Endothelial cell (in vitro differentiated cells): ENCODE results near the gene SERGEF. TPM values are rescaled to one million over a fixed set of nuclear protein-coding genes. Genes with fewer than 3 reads are reported as not detected.

Experiments
- DNase-seq: peaks from one replicate; pipeline ENCODE4 v3.0.0; 2021; ENCODE audit warnings: low spot score
- H3K27ac Mint-ChIP-seq: one replicate; pipeline ENCODE4 v1.8.0; 2021; ENCODE audit warnings: mixed read lengths, inconsistent platforms; ENCODE audit not compliant: unreplicated experiment
- H3K27me3 Mint-ChIP-seq: one replicate; pipeline ENCODE4 v1.8.0; 2021; ENCODE audit warnings: mild to moderate bottlenecking, moderate library complexity, mixed read lengths, inconsistent platforms; ENCODE audit not compliant: unreplicated experiment
- H3K36me3 Mint-ChIP-seq: one replicate; pipeline ENCODE4 v1.8.0; 2021; ENCODE audit warnings: mild to moderate bottlenecking, low read depth, mixed read lengths, inconsistent platforms; ENCODE audit not compliant: unreplicated experiment
- H3K4me1 Mint-ChIP-seq: one replicate; pipeline ENCODE4 v1.8.0; 2021; ENCODE audit warnings: mild to moderate bottlenecking, mixed read lengths, inconsistent platforms; ENCODE audit not compliant: unreplicated experiment
- H3K4me3 Mint-ChIP-seq: one replicate; pipeline ENCODE4 v1.8.0; 2021; ENCODE audit warnings: mild to moderate bottlenecking, mixed read lengths, inconsistent platforms; ENCODE audit not compliant: unreplicated experiment
- H3K9me3 Mint-ChIP-seq: one replicate; pipeline ENCODE4 v1.8.0; 2021; ENCODE audit warnings: mixed read lengths, inconsistent platforms; ENCODE audit not compliant: unreplicated experiment
- total RNA-seq: library from RNA; stranded (reverse); fragmentation: NEBNext Ultra II Directional; extraction: Animal tissue kit (Norgen Biotek cat#: 25700); gene quantifications from one replicate; pipeline ENCODE4 v1.2.1, GENCODE V29; 2021; ENCODE audit not compliant: unreplicated experiment
- TF ChIP-seq, protein P1 (sequence below): fragments of 200-600 bp; sonication (generic); IDR thresholded peaks from one replicate; pipeline ENCODE4 v1.5.0; 2021; ENCODE audit warnings: antibody characterized with exemption; ENCODE audit not compliant: unreplicated experiment

Gene SERGEF
- total RNA-seq, 1 donor from 2014 or later = 19.1 TPM

GRCh38 chr11:17950644-17951043 is 62.2 kb downstream of the SERGEF start:
- H3K4me1 Mint-ChIP-seq = no peaks in the 10 kb centered on the region
- no peaks in the 10 kb centered on the region for H3K9me3 Mint-ChIP-seq
- H3K27ac Mint-ChIP-seq = no peak overlapping the region
- no peak overlapping the region for H3K4me3 Mint-ChIP-seq
- TF ChIP-seq, protein P1, sequence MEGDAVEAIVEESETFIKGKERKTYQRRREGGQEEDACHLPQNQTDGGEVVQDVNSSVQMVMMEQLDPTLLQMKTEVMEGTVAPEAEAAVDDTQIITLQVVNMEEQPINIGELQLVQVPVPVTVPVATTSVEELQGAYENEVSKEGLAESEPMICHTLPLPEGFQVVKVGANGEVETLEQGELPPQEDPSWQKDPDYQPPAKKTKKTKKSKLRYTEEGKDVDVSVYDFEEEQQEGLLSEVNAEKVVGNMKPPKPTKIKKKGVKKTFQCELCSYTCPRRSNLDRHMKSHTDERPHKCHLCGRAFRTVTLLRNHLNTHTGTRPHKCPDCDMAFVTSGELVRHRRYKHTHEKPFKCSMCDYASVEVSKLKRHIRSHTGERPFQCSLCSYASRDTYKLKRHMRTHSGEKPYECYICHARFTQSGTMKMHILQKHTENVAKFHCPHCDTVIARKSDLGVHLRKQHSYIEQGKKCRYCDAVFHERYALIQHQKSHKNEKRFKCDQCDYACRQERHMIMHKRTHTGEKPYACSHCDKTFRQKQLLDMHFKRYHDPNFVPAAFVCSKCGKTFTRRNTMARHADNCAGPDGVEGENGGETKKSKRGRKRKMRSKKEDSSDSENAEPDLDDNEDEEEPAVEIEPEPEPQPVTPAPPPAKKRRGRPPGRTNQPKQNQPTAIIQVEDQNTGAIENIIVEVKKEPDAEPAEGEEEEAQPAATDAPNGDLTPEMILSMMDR = no peak
- DNase-seq = no peak
- H3K36me3 Mint-ChIP-seq = no peaks in the 10 kb centered on the region
- H3K27me3 Mint-ChIP-seq = no peaks in the 10 kb centered on the region

- H3K27me3 Mint-ChIP-seq = peaks cover 2% of the 10 kb centered on the region
- no peaks in the 10 kb centered on the region for H3K9me3 Mint-ChIP-seq
- H3K36me3 Mint-ChIP-seq = peaks cover 4% of the 10 kb centered on the region
- DNase-seq = no peak
- H3K4me1 Mint-ChIP-seq = no peaks in the 10 kb centered on the region
- H3K4me3 Mint-ChIP-seq = no peak overlapping the region
- H3K27ac Mint-ChIP-seq = no peak overlapping the region
- TF ChIP-seq, protein P1 = no peak
Observed at GRCh38 chr11:17948296-17948695, 64.6 kb downstream of the SERGEF start.

DNA sequence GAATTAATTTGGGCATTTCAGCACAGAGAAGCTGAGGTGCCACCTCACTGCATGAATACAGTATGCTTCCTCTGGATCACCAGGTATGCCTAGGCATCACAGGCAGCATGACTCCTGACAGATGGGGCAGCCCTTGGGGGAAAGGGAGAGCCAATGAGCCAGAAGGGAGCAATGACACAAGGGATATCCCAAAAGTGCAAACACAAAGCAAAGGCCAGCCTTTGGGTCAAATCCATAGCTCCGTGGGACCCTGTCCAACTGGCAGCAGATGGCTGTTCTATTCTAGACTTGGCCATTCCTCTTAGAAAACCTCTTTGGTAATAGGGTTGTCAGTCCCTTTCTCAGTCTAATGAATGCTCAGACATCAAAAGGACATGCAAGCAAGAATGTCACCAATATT is 73.3 kb downstream of the SERGEF start:
- no peak overlapping the region for H3K27ac Mint-ChIP-seq
- no peaks in the 10 kb centered on the region for H3K9me3 Mint-ChIP-seq
- H3K4me3 Mint-ChIP-seq = no peak overlapping the region
- H3K4me1 Mint-ChIP-seq = no peaks in the 10 kb centered on the region
- peaks cover 2% of the 10 kb centered on the region for H3K27me3 Mint-ChIP-seq
- DNase-seq = no peak
- peaks cover 4% of the 10 kb centered on the region for H3K36me3 Mint-ChIP-seq
- TF ChIP-seq, protein P1 = no peak

DNA sequence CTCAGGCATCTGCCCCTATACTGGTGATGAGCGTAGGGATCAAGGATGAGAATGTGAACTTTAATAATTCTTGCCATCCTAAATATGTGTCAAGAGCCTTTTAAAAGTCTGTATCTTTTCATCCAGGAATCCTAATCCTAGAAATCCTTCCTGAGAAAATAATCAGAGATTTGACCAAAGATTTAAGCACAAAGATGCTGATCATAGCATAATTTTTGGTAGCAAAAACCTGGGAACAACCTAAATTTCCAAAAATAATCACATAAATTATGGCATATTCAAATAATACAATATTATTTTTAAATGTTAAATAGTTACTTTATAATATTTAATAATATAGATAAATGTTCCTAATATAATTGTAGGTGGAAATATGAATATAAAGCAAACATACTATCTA is 76.1 kb downstream of the SERGEF start:
- TF ChIP-seq, protein P1 = no peak
- DNase-seq = no peak
- Mint-ChIP-seq H3K27me3 (peaks cover 2% of the 10 kb centered on the region), H3K4me1 (no peaks in the 10 kb centered on the region), H3K9me3 (no peaks in the 10 kb centered on the region), H3K36me3 (peaks cover 6% of the 10 kb centered on the region), H3K27ac (no peak overlapping the region), H3K4me3 (no peak overlapping the region)

DNA sequence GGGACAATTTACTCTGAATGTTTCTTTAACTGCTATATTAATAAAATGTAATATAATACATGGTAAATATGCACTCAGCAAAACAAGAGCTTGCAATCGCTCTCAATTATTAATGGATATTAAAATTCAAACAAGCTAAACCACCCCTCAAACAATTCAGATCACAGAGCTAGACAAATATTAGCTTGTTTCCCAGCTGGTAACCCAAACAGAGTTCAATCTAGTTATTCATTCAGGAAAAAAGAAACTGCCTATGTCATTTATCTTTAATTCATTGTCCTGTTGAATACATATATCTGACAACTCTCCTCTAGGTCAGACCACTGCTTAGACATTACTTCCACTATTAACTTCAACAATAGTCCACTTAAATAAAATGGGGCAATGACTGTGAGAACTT is 78.7 kb downstream of the SERGEF start:
- DNase-seq = no peak
- no peak overlapping the region for H3K27ac Mint-ChIP-seq
- H3K27me3 Mint-ChIP-seq = peaks cover 2% of the 10 kb centered on the region
- H3K36me3 Mint-ChIP-seq = peaks cover 6% of the 10 kb centered on the region
- peaks cover 4% of the 10 kb centered on the region for H3K4me1 Mint-ChIP-seq
- H3K9me3 Mint-ChIP-seq = no peaks in the 10 kb centered on the region
- H3K4me3 Mint-ChIP-seq = no peak overlapping the region
- TF ChIP-seq, protein P1 = no peak
